Fibroblast of lung (primary cell): Measurements from ENCODE around the gene SMIM20. TPM values are rescaled to one million over a fixed set of nuclear protein-coding genes. Genes with fewer than 3 reads are reported as not detected.

Experiments
- DNase-seq, 2 donors: peaks; one replicate each; pipeline versions ENCODE4 v3.0.0 to v3.0.0-alpha.2; 2010; ENCODE audit warnings: low read depth in 2 of 2
- H2AFZ ChIP-seq: 2 replicates; pipeline ENCODE4 v1.5.1; 2012; ENCODE audit warnings: low read length, control low read depth, inconsistent platforms
- H3K27ac ChIP-seq: 2 replicates; pipeline ENCODE4 v1.5.1; 2011; ENCODE audit warnings: low read length, control low read depth; ENCODE audit not compliant: insufficient read depth
- H3K27me3 ChIP-seq: 2 replicates; pipeline ENCODE4 v1.5.1; 2011; ENCODE audit warnings: mild to moderate bottlenecking, low read length; ENCODE audit not compliant: control insufficient read depth, insufficient read depth
- H3K36me3 ChIP-seq: 2 replicates; pipeline ENCODE4 v1.5.1; 2011; ENCODE audit warnings: low read length; ENCODE audit not compliant: control insufficient read depth, insufficient read depth
- H3K4me1 ChIP-seq: 2 replicates; pipeline ENCODE4 v1.5.1; 2011; ENCODE audit warnings: low read length; ENCODE audit not compliant: control insufficient read depth, insufficient read depth; ENCODE audit errors: extremely low read depth
- H3K4me2 ChIP-seq: 2 replicates; pipeline ENCODE4 v1.5.1; 2011; ENCODE audit warnings: low read length, control low read depth; ENCODE audit not compliant: insufficient read depth; ENCODE audit errors: extremely low read depth
- H3K4me3 ChIP-seq, 4 experiments: fragments of 200-600 bp in 1 of 4; sonication (generic) in 1 of 4; replicated peaks in 1 of 4; 2 replicates each; pipeline ENCODE4 v1.5.1; 2011 to 2016; ENCODE audit warnings: low read length in 4 of 4, low read depth in 3 of 4, mild to moderate bottlenecking in 3 of 4, control low read depth in 2 of 4, inconsistent platforms in 1 of 4, mixed read lengths in 1 of 4; ENCODE audit not compliant: insufficient read depth in 1 of 4; ENCODE audit errors: control extremely low read depth in 1 of 4
- H3K79me2 ChIP-seq: 2 replicates; pipeline ENCODE4 v1.5.1; 2012; ENCODE audit warnings: mild to moderate bottlenecking, low read length, inconsistent platforms; ENCODE audit not compliant: control insufficient read depth, insufficient read depth
- H3K9ac ChIP-seq: 2 replicates; pipeline ENCODE4 v1.5.1; 2011; ENCODE audit warnings: mild to moderate bottlenecking, low read length, control low read depth; ENCODE audit not compliant: insufficient read depth
- H3K9me3 ChIP-seq: 2 replicates; pipeline ENCODE4 v1.5.1; 2012; ENCODE audit warnings: low read depth, low read length; ENCODE audit not compliant: control insufficient read depth, insufficient read depth
- H4K20me1 ChIP-seq: 2 replicates; pipeline ENCODE4 v1.5.1; 2011; ENCODE audit warnings: low read length; ENCODE audit not compliant: control insufficient read depth, insufficient read depth; ENCODE audit errors: extremely low read depth
- CTCF ChIP-seq, 2 donors: IDR thresholded peaks in 1 of 2; conservative IDR thresholded peaks in 1 of 2; 1 replicate in 1 of 2; 2 replicates in 1 of 2; pipeline ENCODE4 v1.5.1; 2011 to 2012; ENCODE audit warnings: low read length in 2 of 2, control low read depth in 1 of 2, inconsistent platforms in 1 of 2, low read depth in 1 of 2, mild to moderate bottlenecking in 1 of 2
- EZH2 ChIP-seq: IDR thresholded peaks from 2 replicates; pipeline ENCODE4 v1.5.1; 2012; ENCODE audit warnings: low read length, control low read depth, mild to moderate bottlenecking; ENCODE audit errors: missing control alignments
- polyA plus RNA-seq, 2 donors: library from polyadenylated mRNA; depleted of rRNA in 1 of 2; stranded (reverse) in 1 of 2; unstranded in 1 of 2; fragments of >200 nt; gene quantifications; 2 replicates each; pipeline ENCODE4 v1.2.1, GENCODE V29; 2011 to 2012; ENCODE audit warnings: missing spikeins in 1 of 2
- total RNA-seq: library from RNA; depleted of rRNA; stranded (reverse); fragments of >200 nt; gene quantifications from 2 replicates; pipeline ENCODE4 v1.2.1, GENCODE V29; 2014

Gene SMIM20
- total and polyA plus RNA-seq, 2 donors (not counting 1 experiment from before 2014, with no cell fraction given), result 34.9 to 48.7 TPM

GRCh38 chr4:25919676-25920075 lies 5.7 kb downstream of the SMIM20 start:
- peak; percentile 25 to 29 for DNase-seq
- no peak overlapping the region for H3K4me2 ChIP-seq
- no peaks in the 10 kb centered on the region for H3K9me3 ChIP-seq
- no peak overlapping the region for H3K27ac ChIP-seq
- no peaks in the 10 kb centered on the region for H3K27me3 ChIP-seq
- H3K36me3 ChIP-seq, result no peaks in the 10 kb centered on the region
- peaks cover 3% of the 10 kb centered on the region for H3K4me1 ChIP-seq
- TF ChIP-seq EZH2 (no peak), CTCF (conservative IDR thresholded peaks at IDR 0.05 in 1 of 2, IDR thresholded peaks at IDR 0.05 in 1 of 2; ENCODE audit: low read depth in 1 of 2, low read length in 2 of 2) (no peak)
- H3K79me2 ChIP-seq, result no peaks in the 10 kb centered on the region
- H3K9ac ChIP-seq, result no peak overlapping the region
- no peaks in the 10 kb centered on the region for H4K20me1 ChIP-seq
- no peak overlapping the region for H2AFZ ChIP-seq
- no peak overlapping the region for H3K4me3 ChIP-seq

GRCh38 chr4:25921922-25922321 lies 7.9 kb downstream of the SMIM20 start:
- Histone ChIP-seq H4K20me1 (no peaks in the 10 kb centered on the region), H3K36me3 (no peaks in the 10 kb centered on the region), H3K27me3 (no peaks in the 10 kb centered on the region), H3K4me3 (no peak overlapping the region), H3K9ac (no peak overlapping the region), H3K4me2 (no peak overlapping the region), H3K79me2 (no peaks in the 10 kb centered on the region), H3K27ac (no peak overlapping the region), H2AFZ (no peak overlapping the region), H3K9me3 (no peaks in the 10 kb centered on the region), H3K4me1 (no peaks in the 10 kb centered on the region)
- TF ChIP-seq EZH2 (no peak), CTCF (conservative IDR thresholded peaks at IDR 0.05 in 1 of 2, IDR thresholded peaks at IDR 0.05 in 1 of 2; ENCODE audit: low read depth in 1 of 2, low read length in 2 of 2) (no peak)
- no peak for DNase-seq

- no peaks in the 10 kb centered on the region for H3K4me1 ChIP-seq
- H3K79me2 ChIP-seq, result no peaks in the 10 kb centered on the region
These were observed 8.9 kb downstream of the SMIM20 start for GRCh38 chr4:25922812-25923369.

More at GRCh38 chr4:25922812-25923369, 8.9 kb downstream of the SMIM20 start:
- no peak for TF ChIP-seq CTCF (conservative IDR thresholded peaks at IDR 0.05 in 1 of 2, IDR thresholded peaks at IDR 0.05 in 1 of 2; ENCODE audit: low read depth in 1 of 2, low read length in 2 of 2)
- TF ChIP-seq EZH2, result no peak
- Histone ChIP-seq H3K4me3 (no peak overlapping the region), H3K9me3 (no peaks in the 10 kb centered on the region), H2AFZ (no peak overlapping the region), H4K20me1 (no peaks in the 10 kb centered on the region), H3K27me3 (no peaks in the 10 kb centered on the region), H3K27ac (no peak overlapping the region), H3K9ac (no peak overlapping the region), H3K36me3 (no peaks in the 10 kb centered on the region), H3K4me2 (no peak overlapping the region)
- DNase-seq, result no peak
